NCI-H748 (cell line): ENCODE data around the gene BRIP1.
"Not testable (repeated sequence)": the region's sequence is repeated elsewhere in the genome, so short reads cannot be mapped to it uniquely, and the experiment has no call there.

Source experiments
- DNase-seq: peaks from one replicate; lab custom pipeline; 2025; ENCODE audit not compliant: unreplicated experiment; lab: John Stamatoyannopoulos, UW

BRIP1 gene

GRCh38 chr17:61805399-61805798 lies 57.9 kb downstream of the BRIP1 start:
- DNase-seq: no peak

GRCh38 chr17:61803796-61804195 lies 59.5 kb downstream of the BRIP1 start:
- no peak for DNase-seq

- no peak for DNase-seq
Observed at GRCh38 chr17:61803216-61803615, 60.1 kb downstream of the BRIP1 start.

GRCh38 chr17:61799812-61800484 lies 63.4 kb downstream of the BRIP1 start:
- DNase-seq: no peak

- DNase-seq: no peak
Observed at GRCh38 chr17:61797283-61797682, 66.0 kb downstream of the BRIP1 start.

- DNase-seq: no peak
Observed at GRCh38 chr17:61795546-61795945, 67.8 kb downstream of the BRIP1 start.

- no peak for DNase-seq
Observed at GRCh38 chr17:61794792-61795191, 68.5 kb downstream of the BRIP1 start.

- no peak for DNase-seq
Observed at GRCh38 chr17:61794242-61794641, 69.1 kb downstream of the BRIP1 start.

GRCh38 chr17:61793565-61793964 lies 69.8 kb downstream of the BRIP1 start:
- no peak for DNase-seq

GRCh38 chr17:61789872-61790271 lies 73.5 kb downstream of the BRIP1 start:
- DNase-seq: no peak

- no peak for DNase-seq
Observed at GRCh38 chr17:61786088-61786487, 77.2 kb downstream of the BRIP1 start.

- DNase-seq: no peak
Observed at GRCh38 chr17:61784510-61784909, 78.8 kb downstream of the BRIP1 start.

GRCh38 chr17:61783556-61784304 lies 79.6 kb downstream of the BRIP1 start:
- no peak for DNase-seq

GRCh38 chr17:61783120-61783519 lies 80.2 kb downstream of the BRIP1 start:
- no peak for DNase-seq

GRCh38 chr17:61782683-61783082 lies 80.6 kb downstream of the BRIP1 start:
- DNase-seq: no peak

GRCh38 chr17:61775364-61775763 lies 88.0 kb downstream of the BRIP1 start:
- DNase-seq: no peak

GRCh38 chr17:61774724-61775123 lies 88.6 kb downstream of the BRIP1 start:
- no peak for DNase-seq

GRCh38 chr17:61774087-61774486 lies 89.2 kb downstream of the BRIP1 start:
- not testable (repeated sequence) for DNase-seq

- DNase-seq: no peak
Observed at GRCh38 chr17:61770752-61771533, 92.4 kb downstream of the BRIP1 start.

- DNase-seq: no peak
Observed at GRCh38 chr17:61770043-61770442, 93.3 kb downstream of the BRIP1 start.

GRCh38 chr17:61768405-61768804 lies 94.9 kb downstream of the BRIP1 start:
- no peak for DNase-seq

- no peak for DNase-seq
Observed at GRCh38 chr17:61766520-61766919, 96.8 kb downstream of the BRIP1 start.
